ENCODE measurements around the gene AMZ1.
A peak's percentile ranks its signal among the peaks of the same experiment; 100 is the strongest.

Gene AMZ1

DNA sequence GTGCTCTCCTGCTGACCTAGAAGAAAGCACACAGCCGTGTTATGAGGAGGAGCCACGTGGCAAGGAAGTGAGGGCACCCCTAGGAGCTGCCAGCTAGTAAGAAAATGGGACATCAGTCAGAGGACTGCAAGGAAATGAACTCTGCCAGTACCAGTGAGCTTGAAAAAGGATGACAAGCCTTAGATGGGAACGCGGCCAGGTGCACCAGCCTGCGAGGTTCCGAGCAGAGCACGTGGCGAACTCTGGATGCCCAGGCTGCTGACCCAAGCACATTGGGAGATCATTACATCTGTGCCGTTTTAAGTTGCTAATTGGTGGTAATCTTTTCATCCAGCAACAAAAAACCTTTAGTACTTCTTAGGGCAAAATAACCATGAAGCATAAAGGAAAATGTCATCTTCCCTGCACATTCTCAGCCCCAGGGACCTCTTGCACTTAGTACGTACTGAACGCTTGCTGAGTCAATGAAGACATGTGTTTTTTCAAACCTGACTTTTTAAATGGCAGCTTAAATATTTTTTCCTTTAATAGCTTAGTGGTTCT is 69.4 kb downstream of the AMZ1 start:
- peak; percentile 53 for FAIRE-seq

GRCh38 chr7:2757904-2758672 is 70.1 kb downstream of the AMZ1 start:
- peak; percentile 93 for FAIRE-seq

GRCh38 chr7:2758673-2759616 is 70.9 kb downstream of the AMZ1 start:
- FAIRE-seq = no peak

DNA sequence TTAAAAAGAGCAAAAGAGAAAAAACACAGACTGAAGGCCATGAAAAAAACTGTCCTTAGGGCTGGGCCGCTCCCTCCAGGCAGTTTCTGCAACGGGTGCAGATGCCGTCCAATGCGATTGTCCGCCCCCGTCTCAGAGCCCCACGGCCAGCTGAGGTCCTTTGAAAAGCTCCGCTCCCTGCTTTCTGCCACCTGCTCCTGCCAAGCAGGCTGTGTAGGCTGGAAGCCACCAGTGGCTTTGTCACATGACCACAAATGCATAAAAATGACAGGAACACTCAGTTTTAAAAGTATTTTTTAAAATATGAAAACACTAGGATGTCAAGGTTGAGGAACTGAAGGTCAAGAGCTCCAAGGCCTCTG is 71.7 kb downstream of the AMZ1 start:
- FAIRE-seq = no peak

GRCh38 chr7:2760098-2760889 is 72.3 kb downstream of the AMZ1 start:
- no peak for FAIRE-seq

DNA sequence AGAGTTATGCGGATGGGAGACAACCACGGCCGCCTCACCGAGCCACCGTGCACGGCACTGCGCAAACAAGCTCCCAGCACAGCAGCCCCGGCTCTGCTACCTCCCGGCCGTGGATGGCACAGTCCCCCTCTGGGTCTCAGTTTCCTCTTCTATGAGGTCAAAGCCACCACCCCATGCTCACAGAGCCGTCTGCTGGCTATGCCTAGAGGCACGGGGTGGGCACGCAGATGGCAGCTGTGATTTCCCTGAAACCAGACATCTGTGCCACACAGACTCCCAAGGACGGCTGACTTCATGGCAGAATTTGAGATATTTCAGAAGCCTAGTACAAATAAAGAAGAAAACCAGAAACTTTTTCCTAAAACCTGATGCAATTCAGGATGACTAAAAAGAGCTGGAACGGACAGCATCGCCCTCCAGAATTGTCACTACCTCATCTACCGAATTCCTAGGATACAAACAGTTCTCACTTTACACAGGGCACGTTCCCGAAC is 73.2 kb downstream of the AMZ1 start:
- FAIRE-seq = no peak

GRCh38 chr7:2761801-2762497 is 73.9 kb downstream of the AMZ1 start:
- FAIRE-seq = no peak

DNA sequence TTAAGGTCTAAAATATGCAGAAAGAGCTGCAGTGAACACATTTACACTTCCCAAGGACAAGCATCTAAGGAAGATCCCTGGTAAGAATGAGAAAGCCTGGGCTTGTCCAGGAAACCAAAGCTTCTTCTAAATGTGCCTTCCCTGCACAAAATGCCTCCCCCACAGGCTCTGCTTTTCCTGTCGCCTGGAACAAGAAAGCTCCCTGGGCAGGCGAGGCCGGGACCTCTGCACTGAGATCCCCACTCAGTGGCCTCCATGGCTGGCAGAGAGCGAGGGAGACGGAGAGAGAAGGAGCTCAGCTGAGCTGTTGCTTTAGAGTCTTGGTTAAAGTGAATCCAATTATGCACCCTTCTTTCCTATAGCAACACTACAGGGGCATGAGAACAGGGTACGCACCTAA is 75.6 kb downstream of the AMZ1 start:
- FAIRE-seq = no peak

DNA sequence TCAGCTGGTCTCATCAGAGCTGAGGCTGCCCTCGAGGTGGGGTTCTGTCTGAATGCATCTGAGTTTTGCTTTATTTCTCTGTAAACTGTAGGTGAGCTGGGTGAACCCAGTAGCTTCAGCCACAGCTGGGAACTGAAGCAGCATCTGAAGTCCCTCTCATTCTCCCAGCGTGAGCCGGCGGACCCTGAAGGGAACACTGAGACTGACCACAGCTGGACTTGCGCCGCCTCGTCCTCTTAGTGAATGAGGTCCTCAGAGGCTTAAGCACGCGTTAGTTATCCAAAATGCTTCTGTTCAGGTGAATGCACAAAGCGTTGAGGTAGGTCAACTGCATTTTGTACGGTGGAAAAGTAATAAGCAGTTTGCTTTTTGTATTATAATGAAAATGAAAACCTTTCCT is 76.6 kb downstream of the AMZ1 start:
- no peak for FAIRE-seq
